Measurements from ENCODE around the gene GRPEL2. TPM values are rescaled to one million over a fixed set of nuclear protein-coding genes. Genes with fewer than 3 reads are reported as not detected.

GRPEL2 gene
- total and polyA plus RNA-seq, 10 donors, result 4.6 to 17.7 (median 9.0) TPM

DNA sequence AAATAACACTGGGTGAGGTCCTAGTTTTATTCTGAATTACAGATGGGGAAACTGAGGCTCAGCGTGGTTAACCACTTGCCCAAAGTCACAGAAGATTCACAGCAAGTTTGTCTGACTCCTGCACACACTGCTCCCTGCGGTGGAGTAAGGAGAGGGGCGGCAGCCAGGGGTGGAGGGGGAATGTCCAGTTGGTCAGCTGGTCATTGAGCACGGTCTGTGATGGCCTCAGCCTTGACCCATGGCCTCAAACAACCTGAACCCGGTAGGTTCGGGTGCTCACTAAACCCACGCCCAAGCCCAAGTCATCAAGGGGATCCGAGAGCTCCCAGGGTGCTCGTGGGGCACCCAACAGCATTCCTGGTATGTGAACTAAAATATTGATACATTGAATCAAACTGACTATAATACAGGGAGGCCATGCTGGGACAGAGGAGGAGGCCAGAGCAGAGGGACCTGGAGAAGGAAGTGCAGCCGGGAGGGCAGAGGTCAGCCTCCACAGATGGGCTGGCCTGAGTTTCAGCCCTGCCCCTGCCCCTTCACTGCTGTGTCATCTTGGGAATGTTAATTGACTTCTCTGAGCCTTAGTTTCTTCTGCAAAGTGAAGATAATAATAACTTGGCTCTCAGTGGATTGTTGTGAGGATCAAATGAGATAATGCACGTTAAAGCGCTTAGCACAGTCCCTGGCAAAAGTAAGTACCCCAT, 37.4 kb downstream of the GRPEL2 start:
- no peaks in the 10 kb centered on the region for H3K9me3 ChIP-seq
- DNase-seq, result no peak
- no peak overlapping the region for H3K4me3 ChIP-seq
- peak overlapping the region in 6 of 8 donors; percentile 33 to 56 (median 46) for H3K27ac ChIP-seq
- intact Hi-C loops (cut with DNase I; ENCODE audit: low total_unique reads), result loop anchor here (5.0 kb wide), 1 partner anchor 185 kb away; no protein-coding TSS in a partner anchor
- 75 to 89% (median 81%) methylated on average over 10 to 12 of the region's 12 CpGs for WGBS, 5 donors
- no peaks in the 10 kb centered on the region for H3K36me3 ChIP-seq
- TF ChIP-seq POLR2A (IDR thresholded peaks at IDR 0.05), result no peak
- no peak for TF ChIP-seq POLR2AphosphoS5 (IDR thresholded peaks at IDR 0.05)
- TF ChIP-seq CTCF (IDR thresholded peaks at IDR 0.05 in 8 of 11, conservative IDR thresholded peaks at IDR 0.05 in 3 of 11), result no peak
- H3K27me3 ChIP-seq (replicated peaks in 1 of 7), result peaks cover 0 to 18% (median 0%) of the 10 kb centered on the region in 7 donors
- peaks cover 0 to 34% (median 12%) of the 10 kb centered on the region in 6 donors for H3K4me1 ChIP-seq

DNA sequence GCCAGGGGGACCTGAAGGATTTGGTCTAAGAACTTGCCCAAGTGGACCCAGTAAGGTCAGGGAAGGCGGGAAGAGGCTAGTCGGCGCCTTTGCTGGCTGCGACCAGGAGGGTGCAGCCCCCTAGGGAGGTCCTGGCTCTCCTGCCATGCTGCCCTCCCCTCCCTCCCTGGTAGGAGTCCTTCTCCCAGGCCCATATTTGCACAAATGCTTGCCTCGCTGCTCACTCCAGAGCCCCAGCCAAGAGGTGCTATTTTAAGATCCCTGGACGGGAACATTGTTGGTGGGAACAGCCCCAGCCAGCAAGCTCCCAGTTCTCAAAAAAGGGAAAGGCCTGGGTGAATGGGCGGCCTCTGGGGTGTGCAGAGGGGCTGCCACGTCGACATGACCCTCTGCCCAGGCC, 38.1 kb downstream of the GRPEL2 start:
- no peak for DNase-seq
- intact Hi-C loops (cut with DNase I; ENCODE audit: low total_unique reads), result loop anchor here (5.0 kb wide), 1 partner anchor 184 kb away; no protein-coding TSS in a partner anchor
- Histone ChIP-seq H3K27ac (peak overlapping the region in 6 of 8 donors; percentile 33 to 56 (median 46)), H3K4me1 (peaks cover 0 to 34% (median 12%) of the 10 kb centered on the region in 6 donors), H3K36me3 (no peaks in the 10 kb centered on the region), H3K9me3 (no peaks in the 10 kb centered on the region), H3K4me3 (no peak overlapping the region), H3K27me3 (replicated peaks in 1 of 7) (peaks cover 0 to 18% (median 0%) of the 10 kb centered on the region in 7 donors)
- TF ChIP-seq POLR2A (IDR thresholded peaks at IDR 0.05) (no peak), CTCF (IDR thresholded peaks at IDR 0.05 in 8 of 11, conservative IDR thresholded peaks at IDR 0.05 in 3 of 11) (no peak), POLR2AphosphoS5 (IDR thresholded peaks at IDR 0.05) (peak in 1 of 3 donors; percentile 45)
- 76 to 85% (median 82%) methylated on average over 9 of the region's 9 CpGs for WGBS, 5 donors

DNA sequence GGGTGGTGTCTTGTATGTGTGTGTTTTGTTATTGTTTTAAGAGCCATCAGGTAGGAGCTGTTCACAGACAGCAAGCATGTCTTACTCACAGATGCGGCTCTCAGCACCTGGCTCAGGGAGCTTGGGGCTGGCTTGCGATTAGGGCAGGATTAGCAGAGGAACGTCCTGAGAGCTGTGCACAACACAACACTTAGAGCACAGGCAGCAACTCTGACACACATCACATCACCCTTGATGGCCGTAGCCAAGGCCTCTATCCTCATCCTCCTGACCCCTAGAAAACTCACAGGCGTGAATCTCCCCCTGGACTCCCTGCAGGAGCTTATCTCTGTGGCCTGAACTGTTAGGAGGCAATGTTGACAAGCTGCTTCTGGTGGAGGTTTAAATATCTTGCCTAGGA, 40.9 kb downstream of the GRPEL2 start:
- Histone ChIP-seq H3K27ac (peak overlapping the region in 6 of 8 donors; percentile 47 to 69 (median 58)), H3K4me3 (no peak overlapping the region), H3K27me3 (replicated peaks in 1 of 7) (peaks cover 0 to 10% (median 0%) of the 10 kb centered on the region in 7 donors), H3K9me3 (no peaks in the 10 kb centered on the region), H3K36me3 (no peaks in the 10 kb centered on the region), H3K4me1 (peaks cover 0 to 44% (median 12%) of the 10 kb centered on the region in 6 donors)
- no peak for TF ChIP-seq POLR2AphosphoS5 (IDR thresholded peaks at IDR 0.05)
- intact Hi-C loops (cut with DNase I; ENCODE audit: low total_unique reads), result no loop called here
- no peak for DNase-seq
- 82 to 94% (median 88%) methylated on average over 5 of the region's 5 CpGs for WGBS, 5 donors

GRCh38 chr5:149387081-149387631, 41.9 kb downstream of the GRPEL2 start:
- Histone ChIP-seq H3K27ac (peak overlapping the region in 7 of 8 donors; percentile 41 to 69 (median 57)), H3K4me3 (no peak overlapping the region), H3K27me3 (replicated peaks in 1 of 7) (no peaks in the 10 kb centered on the region), H3K36me3 (no peaks in the 10 kb centered on the region), H3K4me1 (peaks cover 0 to 35% (median 6%) of the 10 kb centered on the region in 6 donors), H3K9me3 (no peaks in the 10 kb centered on the region)
- 66 to 80% (median 76%) methylated on average over 9 of the region's 9 CpGs for WGBS, 5 donors
- intact Hi-C loops (cut with DNase I; ENCODE audit: low total_unique reads), result no loop called here
- peak in 1 of 3 donors; percentile 17 for TF ChIP-seq POLR2AphosphoS5 (IDR thresholded peaks at IDR 0.05)
- no peak for TF ChIP-seq CTCF (IDR thresholded peaks at IDR 0.05 in 8 of 11, conservative IDR thresholded peaks at IDR 0.05 in 3 of 11)
- DNase-seq, result no peak

All from spleen (tissue), 11 donors.